ENCODE measurements around the gene F7.

- TF ChIP-seq POLR2A (IDR thresholded peaks at IDR 0.05; ENCODE audit: low read length) (no peak), GATA1 (IDR thresholded peaks at IDR 0.05; ENCODE audit: low read depth, low read length) (no peak)
These were observed 45.2 kb downstream of the F7 start for GRCh38 chr13:113150550-113151365.
